ENCODE results near the gene SLC39A11. TPM values are rescaled to one million over a fixed set of nuclear protein-coding genes. Genes with fewer than 3 reads are reported as not detected.
"Not testable (repeated sequence)": the region's sequence is repeated elsewhere in the genome, so short reads cannot be mapped to it uniquely, and the experiment has no call there.

SLC39A11 gene
- total and polyA plus RNA-seq, 2 donors (not counting 1 experiment from before 2014, with no cell fraction given): 12.7 to 27.4 TPM

DNA sequence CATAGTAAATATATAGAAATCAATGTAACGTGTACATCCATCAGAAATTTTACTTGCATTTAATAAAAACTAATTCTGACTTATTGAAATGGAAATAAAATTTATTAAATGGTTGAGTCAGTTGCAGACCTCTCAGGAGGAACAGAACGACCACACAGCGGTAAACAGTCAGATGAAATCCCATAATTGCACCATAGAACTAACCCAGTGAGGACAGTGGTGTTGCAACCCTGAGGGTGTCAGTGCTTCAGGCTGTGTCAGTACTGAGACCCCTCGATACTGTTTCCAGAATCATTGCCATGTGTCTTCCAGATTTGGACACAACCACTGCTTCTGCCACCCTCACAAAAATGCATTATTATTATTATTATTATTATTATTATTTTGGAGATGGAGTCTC is 43.3 kb upstream of the SLC39A11 start:
- H3K36me3 ChIP-seq (ENCODE audit: control insufficient read depth, insufficient read depth, low read length): no peaks in the 10 kb centered on the region
- no peaks in the 10 kb centered on the region for H4K20me1 ChIP-seq (ENCODE audit: control insufficient read depth, extremely low read depth, insufficient read depth, low read length)
- no peak for DNase-seq (ENCODE audit: low read depth in 2 of 2)
- H3K27ac ChIP-seq (ENCODE audit: insufficient read depth, low read length): no peak overlapping the region
- no peak overlapping the region for H3K9ac ChIP-seq (ENCODE audit: insufficient read depth, low read length)
- H3K4me3 ChIP-seq (replicated peaks in 1 of 4; ENCODE audit: control extremely low read depth in 1 of 4, insufficient read depth in 1 of 4, low read depth in 3 of 4, low read length in 4 of 4): no peak overlapping the region
- H3K27me3 ChIP-seq (ENCODE audit: control insufficient read depth, insufficient read depth, low read length): no peaks in the 10 kb centered on the region
- no peak overlapping the region for H2AFZ ChIP-seq (ENCODE audit: low read length)
- TF ChIP-seq EZH2 (IDR thresholded peaks at IDR 0.05; ENCODE audit: low read length, missing control alignments): no peak
- TF ChIP-seq, protein P1, sequence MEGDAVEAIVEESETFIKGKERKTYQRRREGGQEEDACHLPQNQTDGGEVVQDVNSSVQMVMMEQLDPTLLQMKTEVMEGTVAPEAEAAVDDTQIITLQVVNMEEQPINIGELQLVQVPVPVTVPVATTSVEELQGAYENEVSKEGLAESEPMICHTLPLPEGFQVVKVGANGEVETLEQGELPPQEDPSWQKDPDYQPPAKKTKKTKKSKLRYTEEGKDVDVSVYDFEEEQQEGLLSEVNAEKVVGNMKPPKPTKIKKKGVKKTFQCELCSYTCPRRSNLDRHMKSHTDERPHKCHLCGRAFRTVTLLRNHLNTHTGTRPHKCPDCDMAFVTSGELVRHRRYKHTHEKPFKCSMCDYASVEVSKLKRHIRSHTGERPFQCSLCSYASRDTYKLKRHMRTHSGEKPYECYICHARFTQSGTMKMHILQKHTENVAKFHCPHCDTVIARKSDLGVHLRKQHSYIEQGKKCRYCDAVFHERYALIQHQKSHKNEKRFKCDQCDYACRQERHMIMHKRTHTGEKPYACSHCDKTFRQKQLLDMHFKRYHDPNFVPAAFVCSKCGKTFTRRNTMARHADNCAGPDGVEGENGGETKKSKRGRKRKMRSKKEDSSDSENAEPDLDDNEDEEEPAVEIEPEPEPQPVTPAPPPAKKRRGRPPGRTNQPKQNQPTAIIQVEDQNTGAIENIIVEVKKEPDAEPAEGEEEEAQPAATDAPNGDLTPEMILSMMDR (conservative IDR thresholded peaks at IDR 0.05 in 1 of 2, IDR thresholded peaks at IDR 0.05 in 1 of 2; ENCODE audit: low read depth in 1 of 2, low read length in 2 of 2): no peak
- no peaks in the 10 kb centered on the region for H3K79me2 ChIP-seq (ENCODE audit: control insufficient read depth, insufficient read depth, low read length)
- no peaks in the 10 kb centered on the region for H3K4me1 ChIP-seq (ENCODE audit: control insufficient read depth, extremely low read depth, insufficient read depth, low read length)
- H3K9me3 ChIP-seq (ENCODE audit: control insufficient read depth, insufficient read depth, low read depth, low read length): no peaks in the 10 kb centered on the region
- H3K4me2 ChIP-seq (ENCODE audit: extremely low read depth, insufficient read depth, low read length): no peak overlapping the region

DNA sequence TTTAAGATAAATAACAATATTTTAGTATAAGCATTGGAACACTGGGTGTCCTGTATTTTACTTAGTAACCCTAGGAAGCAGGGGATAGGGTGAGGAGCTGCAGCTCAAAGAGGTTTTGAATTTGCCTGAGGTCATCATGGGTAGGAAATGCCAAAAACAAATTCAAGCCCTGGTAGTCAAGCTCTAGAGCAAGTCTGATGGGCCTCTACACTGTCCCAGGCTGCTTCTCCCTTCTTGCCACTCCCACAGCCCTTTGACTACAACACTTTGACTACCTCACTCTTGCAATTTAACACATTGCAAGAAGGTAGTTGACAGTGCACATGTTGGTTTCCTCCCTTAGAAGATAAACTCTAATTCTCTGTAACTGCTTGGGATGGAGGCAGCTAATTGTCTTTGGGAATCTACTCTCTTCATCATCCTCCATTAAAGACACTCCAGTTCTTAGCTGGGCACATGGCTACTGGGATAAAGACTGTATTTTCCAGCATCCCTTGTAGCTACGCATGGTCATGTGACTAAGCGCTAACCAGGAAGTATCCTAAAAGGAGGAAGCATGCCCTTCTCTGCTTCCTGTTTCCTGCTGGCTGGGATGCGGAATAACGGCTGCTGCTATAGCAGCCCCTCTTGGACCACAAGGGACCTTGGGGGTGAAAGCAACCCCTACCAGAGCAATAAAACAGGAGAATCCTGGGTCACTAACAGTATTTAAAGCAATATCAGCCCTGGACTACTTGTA is 41.6 kb upstream of the SLC39A11 start:
- Histone ChIP-seq H3K36me3 (ENCODE audit: control insufficient read depth, insufficient read depth, low read length) (no peaks in the 10 kb centered on the region), H3K27ac (ENCODE audit: insufficient read depth, low read length) (no peak overlapping the region), H3K9me3 (ENCODE audit: control insufficient read depth, insufficient read depth, low read depth, low read length) (no peaks in the 10 kb centered on the region), H3K4me2 (ENCODE audit: extremely low read depth, insufficient read depth, low read length) (no peak overlapping the region), H3K9ac (ENCODE audit: insufficient read depth, low read length) (no peak overlapping the region), H3K4me1 (ENCODE audit: control insufficient read depth, extremely low read depth, insufficient read depth, low read length) (no peaks in the 10 kb centered on the region), H2AFZ (ENCODE audit: low read length) (no peak overlapping the region), H3K79me2 (ENCODE audit: control insufficient read depth, insufficient read depth, low read length) (no peaks in the 10 kb centered on the region), H3K27me3 (ENCODE audit: control insufficient read depth, insufficient read depth, low read length) (no peaks in the 10 kb centered on the region), H3K4me3 (replicated peaks in 1 of 4; ENCODE audit: control extremely low read depth in 1 of 4, insufficient read depth in 1 of 4, low read depth in 3 of 4, low read length in 4 of 4) (no peak overlapping the region), H4K20me1 (ENCODE audit: control insufficient read depth, extremely low read depth, insufficient read depth, low read length) (no peaks in the 10 kb centered on the region)
- TF ChIP-seq EZH2 (IDR thresholded peaks at IDR 0.05; ENCODE audit: low read length, missing control alignments): no peak
- TF ChIP-seq, protein P1 (conservative IDR thresholded peaks at IDR 0.05 in 1 of 2, IDR thresholded peaks at IDR 0.05 in 1 of 2; ENCODE audit: low read depth in 1 of 2, low read length in 2 of 2): no peak
- no peak for DNase-seq (ENCODE audit: low read depth in 2 of 2)

DNA sequence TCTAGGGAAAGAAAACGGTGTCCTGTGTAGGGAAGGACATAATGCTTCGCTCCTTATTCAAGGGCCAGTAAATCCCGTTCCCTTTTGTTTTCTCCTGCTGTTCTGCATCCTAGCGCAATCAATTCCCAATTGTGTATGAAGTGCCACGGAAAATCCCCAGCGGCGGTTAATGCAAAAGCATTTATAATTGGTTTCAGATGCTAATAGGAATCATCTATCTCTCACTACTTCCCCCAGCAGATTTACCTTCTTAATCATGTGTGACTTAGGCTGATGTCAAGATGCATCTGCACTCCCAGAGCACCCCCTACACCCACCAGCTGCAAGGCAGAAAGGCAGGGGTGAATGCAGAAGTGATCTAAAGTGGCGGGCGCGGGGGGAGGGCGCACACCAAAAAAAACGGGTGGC is 39.6 kb upstream of the SLC39A11 start:
- Histone ChIP-seq H3K4me2 (ENCODE audit: extremely low read depth, insufficient read depth, low read length) (no peak overlapping the region), H3K79me2 (ENCODE audit: control insufficient read depth, insufficient read depth, low read length) (no peaks in the 10 kb centered on the region), H3K4me3 (replicated peaks in 1 of 4; ENCODE audit: control extremely low read depth in 1 of 4, insufficient read depth in 1 of 4, low read depth in 3 of 4, low read length in 4 of 4) (no peak overlapping the region), H3K9ac (ENCODE audit: insufficient read depth, low read length) (no peak overlapping the region), H2AFZ (ENCODE audit: low read length) (no peak overlapping the region), H3K9me3 (ENCODE audit: control insufficient read depth, insufficient read depth, low read depth, low read length) (no peaks in the 10 kb centered on the region), H3K27me3 (ENCODE audit: control insufficient read depth, insufficient read depth, low read length) (no peaks in the 10 kb centered on the region), H4K20me1 (ENCODE audit: control insufficient read depth, extremely low read depth, insufficient read depth, low read length) (no peaks in the 10 kb centered on the region), H3K4me1 (ENCODE audit: control insufficient read depth, extremely low read depth, insufficient read depth, low read length) (no peaks in the 10 kb centered on the region), H3K27ac (ENCODE audit: insufficient read depth, low read length) (no peak overlapping the region), H3K36me3 (ENCODE audit: control insufficient read depth, insufficient read depth, low read length) (no peaks in the 10 kb centered on the region)
- no peak for TF ChIP-seq EZH2 (IDR thresholded peaks at IDR 0.05; ENCODE audit: low read length, missing control alignments)
- TF ChIP-seq, protein P1 (conservative IDR thresholded peaks at IDR 0.05 in 1 of 2, IDR thresholded peaks at IDR 0.05 in 1 of 2; ENCODE audit: low read depth in 1 of 2, low read length in 2 of 2): no peak
- DNase-seq (ENCODE audit: low read depth in 2 of 2): no peak

DNA sequence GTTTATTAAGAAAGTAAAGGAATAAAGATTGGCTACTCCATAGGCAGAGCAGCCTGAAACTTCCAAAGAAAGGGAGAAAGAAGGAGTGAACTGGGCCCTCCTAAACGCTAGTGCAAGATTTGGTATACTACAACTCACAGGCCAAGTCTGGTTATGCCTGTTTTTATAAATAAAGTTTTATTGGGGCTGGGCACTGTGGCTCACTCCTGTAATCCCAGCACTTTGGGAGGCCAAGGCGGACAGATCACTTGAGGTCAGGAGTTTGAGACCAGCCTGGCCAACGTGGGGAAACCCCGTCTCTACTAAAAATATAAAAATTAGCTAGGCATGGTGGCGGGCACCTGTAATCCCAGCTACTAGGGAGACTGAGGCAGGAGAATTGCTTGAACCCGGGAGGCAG is 39.0 kb upstream of the SLC39A11 start:
- H2AFZ ChIP-seq (ENCODE audit: low read length); H3K4me1 ChIP-seq (ENCODE audit: control insufficient read depth, extremely low read depth, insufficient read depth, low read length); H3K36me3 ChIP-seq (ENCODE audit: control insufficient read depth, insufficient read depth, low read length); H3K27ac ChIP-seq (ENCODE audit: insufficient read depth, low read length); H3K9me3 ChIP-seq (ENCODE audit: control insufficient read depth, insufficient read depth, low read depth, low read length); H3K27me3 ChIP-seq (ENCODE audit: control insufficient read depth, insufficient read depth, low read length); H3K4me3 ChIP-seq (replicated peaks in 1 of 4; ENCODE audit: control extremely low read depth in 1 of 4, insufficient read depth in 1 of 4, low read depth in 3 of 4, low read length in 4 of 4); H3K9ac ChIP-seq (ENCODE audit: insufficient read depth, low read length); H3K4me2 ChIP-seq (ENCODE audit: extremely low read depth, insufficient read depth, low read length); H3K79me2 ChIP-seq (ENCODE audit: control insufficient read depth, insufficient read depth, low read length); H4K20me1 ChIP-seq (ENCODE audit: control insufficient read depth, extremely low read depth, insufficient read depth, low read length); DNase-seq (ENCODE audit: low read depth in 2 of 2): not testable (repeated sequence)

Measured in fibroblast of lung (primary cell).